Measurements from ENCODE around the gene DHH.
A peak's percentile ranks its signal among the peaks of the same experiment; 100 is the strongest.
"Not testable (repeated sequence)": the region's sequence is repeated elsewhere in the genome, so short reads cannot be mapped to it uniquely, and the experiment has no call there.

Gene DHH

DNA sequence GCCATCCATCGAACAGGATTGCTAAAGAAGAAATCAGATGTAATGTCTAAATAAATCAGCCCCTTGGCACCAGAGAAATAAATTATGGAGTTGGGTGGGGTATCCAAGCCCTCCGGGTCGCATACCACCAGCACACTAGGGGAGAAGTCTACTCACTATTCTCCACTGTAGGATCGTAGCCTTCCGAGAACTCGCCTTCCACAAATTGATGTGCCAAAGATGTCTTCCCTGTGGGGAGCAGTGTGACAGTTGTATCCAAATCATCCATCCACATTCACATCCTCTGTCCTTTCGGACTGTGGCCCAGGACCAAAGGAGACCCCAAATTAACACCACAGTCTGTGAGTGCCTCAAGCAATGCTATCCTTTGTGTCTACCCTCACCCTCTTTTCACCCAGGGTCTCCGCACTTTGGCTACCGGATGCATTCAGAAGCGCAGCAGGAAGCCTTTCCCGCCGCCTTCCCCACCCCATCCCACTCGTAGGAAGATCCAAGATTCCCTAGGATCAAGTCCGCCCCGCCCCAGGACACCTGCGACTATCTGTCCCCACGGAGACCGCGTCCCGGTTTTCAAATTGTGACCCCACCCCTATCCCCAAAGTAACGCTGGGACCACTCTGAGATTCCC, 25.6 kb downstream of the DHH start:
- no peak for DNase-seq

GRCh38 chr12:49066120-49066519, 28.5 kb downstream of the DHH start:
- no peak for DNase-seq

GRCh38 chr12:49064767-49065152, 29.8 kb downstream of the DHH start:
- DNase-seq: no peak

DNA sequence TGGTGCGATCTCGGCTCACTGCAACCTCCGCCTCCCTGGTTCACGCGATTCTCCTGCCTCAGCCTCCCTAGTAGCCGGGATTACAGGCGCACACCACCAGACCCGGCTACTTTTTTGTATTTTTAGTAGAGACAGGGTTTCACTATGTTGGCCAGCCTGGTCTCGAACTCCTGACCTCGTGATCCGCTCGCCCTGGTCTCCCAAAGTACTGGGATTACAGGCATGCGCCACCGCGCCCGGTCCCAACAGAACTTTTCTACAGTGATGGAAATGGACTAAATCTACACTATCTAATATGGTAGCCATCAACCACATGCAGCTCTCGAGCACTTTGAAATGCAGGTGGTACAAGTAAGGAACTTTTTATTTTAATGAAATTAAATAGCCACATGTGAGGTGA, 32.7 kb downstream of the DHH start:
- DNase-seq: not testable (repeated sequence)

GRCh38 chr12:49061157-49061650, 33.4 kb downstream of the DHH start:
- DNase-seq: no peak

DNA sequence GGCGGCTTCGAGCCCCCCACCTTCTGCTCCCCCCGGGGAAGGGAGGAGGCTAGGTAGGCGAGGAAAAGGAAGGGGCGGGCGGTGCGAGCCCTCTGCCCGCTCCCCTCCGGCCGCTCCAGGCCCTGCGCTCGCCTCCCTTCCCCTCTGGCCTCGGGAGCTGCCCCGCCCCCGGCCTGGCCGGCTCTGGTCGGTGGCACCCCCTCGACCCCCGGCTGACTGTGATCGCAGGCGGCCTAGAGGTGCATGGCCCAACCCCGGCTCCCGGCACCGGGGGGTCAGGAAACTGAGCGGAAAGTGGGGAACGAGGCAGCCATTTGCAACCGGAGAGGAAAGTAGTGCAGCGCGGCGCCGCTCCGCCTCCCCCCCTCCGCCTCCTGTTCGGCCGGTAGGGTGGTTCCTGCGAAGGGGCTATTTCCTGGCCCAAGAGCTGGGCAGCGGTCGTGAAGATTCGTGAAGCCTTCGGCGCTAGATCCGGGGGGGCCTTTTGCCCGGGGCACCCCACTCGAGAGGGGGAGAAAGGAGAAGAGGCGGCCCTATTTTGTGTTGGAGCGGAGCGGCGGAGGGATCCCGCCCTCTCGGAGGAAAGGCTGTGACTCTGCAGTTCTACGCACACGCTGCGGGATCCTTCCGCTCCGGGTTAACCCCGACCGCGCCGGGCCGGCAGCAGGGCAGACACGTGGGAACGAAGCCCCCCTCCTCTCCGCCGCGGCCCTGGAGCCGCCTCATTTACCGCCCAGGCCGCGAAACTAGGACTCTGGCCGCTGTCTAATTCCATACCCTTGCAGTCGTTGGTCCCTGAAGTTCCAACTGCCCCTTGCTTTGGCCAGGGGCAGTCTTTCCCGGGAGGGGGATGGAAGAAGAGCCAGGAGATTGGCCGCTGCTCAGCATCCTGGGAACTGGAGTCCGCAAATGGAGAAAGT, 34.1 kb downstream of the DHH start, which contains the start of gene KMT2D:
Gene KMT2D (minus strand): TSS at position 558 of the 920 bp plus-strand sequence. CDS start 5,470 bp downstream, outside the sequence.
- DNase-seq: peak; percentile 75

- DNase-seq: no peak
These were observed 35.1 kb downstream of the DHH start for GRCh38 chr12:49059299-49060171.

GRCh38 chr12:49059045-49059298, 35.6 kb downstream of the DHH start:
- no peak for DNase-seq

GRCh38 chr12:49058366-49059044, 36.1 kb downstream of the DHH start:
- no peak for DNase-seq

DNA sequence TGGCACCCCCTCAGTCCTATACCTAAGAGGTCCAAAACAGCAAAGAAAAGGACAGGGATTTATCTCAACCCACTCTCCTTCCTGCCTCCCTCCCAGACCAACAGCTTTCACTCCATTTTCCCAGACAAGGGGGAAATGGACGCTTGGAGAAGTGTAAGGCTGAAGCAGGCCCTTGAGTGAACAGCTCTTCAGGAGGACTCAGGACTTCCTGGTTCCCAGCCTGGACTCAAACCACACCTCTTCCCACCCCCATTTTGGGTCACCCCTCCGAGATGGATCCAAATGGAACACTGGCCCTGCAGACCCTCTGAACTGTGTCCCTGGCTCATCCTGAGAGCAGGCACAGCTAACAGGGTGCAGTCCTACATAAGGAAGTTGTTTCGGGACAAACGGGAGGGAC, 36.7 kb downstream of the DHH start:
- no peak for DNase-seq

DNA sequence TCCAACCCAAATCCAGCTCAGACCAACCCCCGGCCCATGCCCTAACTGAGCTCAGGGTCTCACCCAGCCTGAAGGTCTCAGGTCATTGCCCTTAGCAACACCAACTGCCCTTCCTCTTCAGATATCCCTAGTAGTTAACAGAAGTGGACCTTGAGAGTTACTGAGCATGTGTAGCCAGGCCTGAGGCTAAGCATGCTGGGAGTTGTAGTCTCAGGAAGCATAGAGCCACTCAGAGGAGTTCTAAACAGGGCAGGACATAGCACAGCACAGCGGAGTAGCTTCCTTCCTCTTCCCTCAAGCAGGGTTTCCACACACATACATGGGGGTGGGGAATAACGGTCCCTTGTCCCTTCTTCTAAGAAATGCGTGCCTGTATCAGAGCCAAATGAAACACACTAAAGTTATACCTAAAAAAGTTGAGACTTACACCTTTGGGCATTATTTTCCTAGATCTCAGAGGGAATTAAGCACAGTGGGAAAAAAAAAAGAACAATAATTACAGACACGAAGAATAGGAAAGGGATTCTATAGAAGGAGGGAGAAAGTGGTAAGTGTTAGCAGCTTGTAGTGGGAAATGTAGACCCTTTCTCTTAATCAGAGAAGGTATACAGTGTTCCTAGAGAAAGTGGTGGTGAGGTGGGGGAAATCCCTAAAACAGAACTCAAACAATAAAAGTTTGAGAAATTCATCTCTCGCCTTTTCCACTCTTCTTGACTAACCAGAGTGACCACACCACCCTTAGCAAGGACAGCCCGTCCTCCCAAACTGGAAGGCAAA, 38.4 kb downstream of the DHH start:
- DNase-seq: no peak

GRCh38 chr12:49055092-49055491, 39.5 kb downstream of the DHH start:
- no peak for DNase-seq

GRCh38 chr12:49054524-49054923, 40.1 kb downstream of the DHH start:
- DNase-seq: no peak

GRCh38 chr12:49054096-49054495, 40.5 kb downstream of the DHH start:
- DNase-seq: no peak

DNA sequence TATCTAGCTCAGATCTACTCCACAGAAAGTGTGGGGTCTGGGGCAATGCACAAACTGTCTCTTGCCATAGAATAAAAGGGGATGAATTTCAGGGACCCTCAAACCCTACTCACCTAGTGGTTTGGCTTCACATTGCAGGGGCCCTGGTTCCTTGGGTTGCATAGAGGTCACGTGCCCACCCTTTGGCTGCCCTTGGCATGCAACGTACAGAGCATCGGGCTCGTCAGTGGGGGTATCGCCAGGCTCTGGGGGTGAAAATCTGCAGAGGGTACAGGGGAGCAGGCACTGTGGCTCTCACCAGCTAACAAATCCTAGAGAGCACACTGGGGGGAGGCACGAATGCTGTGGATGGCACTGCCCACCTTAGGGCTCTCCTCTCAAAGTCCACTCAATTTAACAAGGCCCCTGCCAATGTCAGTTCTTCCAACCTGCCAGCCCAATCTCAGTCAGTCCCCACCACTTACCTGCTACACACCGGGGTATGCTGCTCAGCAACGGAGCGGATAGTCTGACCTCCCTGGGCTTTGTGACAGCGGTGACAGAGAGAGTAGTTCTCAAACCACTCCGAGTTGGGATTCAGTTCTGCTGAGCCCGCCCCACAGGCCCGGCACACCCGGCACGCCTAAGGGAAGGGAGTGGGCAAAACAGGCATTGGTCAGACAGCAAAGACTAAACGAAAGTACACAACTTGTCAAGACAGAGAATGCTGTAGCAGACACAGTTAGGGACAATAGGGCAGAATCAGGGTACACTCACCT, 42.0 kb downstream of the DHH start:
- no peak for DNase-seq

DNA sequence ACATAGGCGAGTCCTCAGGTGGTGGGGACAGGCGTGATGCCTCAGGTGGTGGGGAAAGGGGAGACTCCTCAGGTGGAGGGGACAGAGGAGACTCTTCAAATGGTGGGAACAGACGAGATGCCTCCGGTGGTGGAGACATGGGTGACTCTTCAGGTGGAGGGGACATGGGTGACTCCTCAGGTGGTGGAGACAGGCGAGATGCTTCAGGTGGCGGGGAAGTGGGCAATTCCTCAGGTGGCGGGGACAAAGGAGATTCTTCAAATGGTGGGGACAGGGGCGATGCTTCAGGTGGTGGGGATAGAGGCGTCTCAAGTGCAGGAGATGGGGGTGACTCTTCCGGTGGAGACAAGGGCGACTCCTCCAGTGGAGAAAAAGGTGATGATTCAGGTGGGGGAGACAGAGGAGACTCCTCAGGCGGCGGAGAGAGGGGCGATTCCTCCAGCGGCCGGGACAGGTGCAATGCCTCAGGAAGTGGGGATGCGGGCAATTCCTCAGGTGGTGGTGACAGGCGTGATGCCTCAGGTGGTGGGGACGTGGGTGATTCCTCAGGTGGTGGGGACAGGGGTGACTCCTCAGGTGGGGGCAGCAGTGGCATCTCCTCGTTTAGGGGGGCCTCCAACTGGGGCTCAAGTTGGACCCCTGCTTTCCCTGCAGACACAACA, 42.7 kb downstream of the DHH start:
- DNase-seq: no peak

- DNase-seq: no peak
These were observed 43.2 kb downstream of the DHH start for GRCh38 chr12:49051373-49051764.

- no peak for DNase-seq
These were observed 43.9 kb downstream of the DHH start for GRCh38 chr12:49050507-49051372.

GRCh38 chr12:49049566-49050224, 44.9 kb downstream of the DHH start:
- DNase-seq: no peak
